ENCODE measurements around the gene EML4.

- TF ChIP-seq CTCF (IDR thresholded peaks at IDR 0.05; ENCODE audit: borderline replicate concordance, extremely low read depth, low read length, poor library complexity, severe bottlenecking) (no peak), EZH2 (IDR thresholded peaks at IDR 0.05; ENCODE audit: borderline replicate concordance, low read depth, low read length, severe bottlenecking) (no peak)
These were observed 64.9 kb downstream of the EML4 start for GRCh38 chr2:42233976-42234441.
